HG03159 (cell line): ENCODE results near the gene RTN4IP1.
A peak's percentile ranks its signal among the peaks of the same experiment; 100 is the strongest.

ENCODE experiments used
- ATAC-seq: cut with Tn5 transposase; IDR thresholded peaks from one replicate; pipeline ENCODE4 v1.9.1; 2021; ENCODE audit warnings: mild to moderate bottlenecking, moderate library complexity; ENCODE audit not compliant: unreplicated experiment

Gene RTN4IP1

DNA sequence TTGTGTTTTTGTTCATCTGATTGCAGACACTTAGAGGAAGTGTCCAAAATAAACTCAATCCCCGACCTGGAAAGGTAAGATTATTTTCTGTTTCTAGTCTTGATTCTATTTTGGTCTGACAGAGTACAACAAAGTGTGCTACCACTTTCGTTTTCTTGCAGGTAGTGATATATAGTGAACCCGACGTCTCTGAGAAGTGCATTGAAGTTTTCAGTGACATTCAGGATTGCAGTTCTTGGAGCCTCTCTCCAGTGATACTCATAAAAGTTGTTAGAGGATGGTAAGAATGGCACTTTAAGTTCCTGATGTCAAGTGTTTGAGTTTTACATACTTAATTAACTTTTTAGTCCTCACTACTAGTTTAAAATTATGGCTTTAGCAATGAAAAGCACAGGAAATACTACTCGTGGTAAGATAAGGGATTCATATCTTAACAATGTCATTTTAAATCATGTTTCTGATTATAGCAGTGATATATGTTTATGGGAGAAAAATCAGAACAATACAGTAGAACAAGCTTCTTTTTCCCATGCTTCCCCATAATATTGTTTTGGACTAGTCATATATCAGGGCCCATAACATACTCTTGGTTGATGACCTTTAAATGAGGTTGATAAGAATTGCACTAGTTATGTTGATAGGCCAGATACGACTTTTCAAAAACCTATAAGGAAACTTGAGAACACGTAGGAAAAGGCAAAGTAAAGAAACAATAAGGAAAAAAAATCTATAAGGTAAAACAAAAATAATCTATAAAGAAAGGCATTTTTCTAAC lies 104.0 kb downstream of the RTN4IP1 start:
- ATAC-seq, result peak; percentile 38

DNA sequence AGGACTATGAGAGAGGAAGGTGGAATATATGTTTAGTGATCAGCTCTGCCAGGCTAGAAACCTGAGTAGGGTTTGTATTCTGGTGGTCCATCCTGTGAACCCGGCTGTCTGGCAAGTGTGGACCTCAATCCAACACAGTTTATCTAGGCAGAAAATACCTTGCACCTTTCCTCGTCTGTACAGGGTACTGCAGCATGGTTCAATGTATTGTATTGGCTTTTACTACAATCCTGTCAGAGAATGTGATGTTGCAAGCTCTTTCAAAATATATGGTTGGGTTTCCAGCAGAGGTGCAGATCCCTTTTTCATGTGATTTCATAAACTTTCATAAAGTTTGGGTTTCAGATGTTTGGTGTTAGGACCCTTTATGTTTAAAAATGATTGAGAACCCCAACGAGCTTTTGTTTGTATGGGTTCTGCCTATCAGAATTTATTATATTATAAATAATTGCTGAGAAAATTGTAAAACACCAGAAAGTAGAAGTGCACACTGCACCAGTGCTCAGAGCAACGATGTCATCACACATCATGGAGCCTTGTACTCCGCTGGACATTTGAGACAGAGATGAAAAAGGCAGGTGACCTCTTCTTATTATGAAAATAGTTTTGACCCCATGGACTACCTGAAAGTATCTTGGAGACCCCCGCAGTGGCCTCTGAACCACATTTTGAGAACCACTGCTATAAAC lies 106.6 kb downstream of the RTN4IP1 start:
- ATAC-seq, result no peak
